NCI-H1105 (cell line): ENCODE results near the gene CENPF.
"Not testable (repeated sequence)": the region's sequence is repeated elsewhere in the genome, so short reads cannot be mapped to it uniquely, and the experiment has no call there.

ENCODE experiments used
- DNase-seq: peaks from one replicate; lab custom pipeline; 2025; lab: John Stamatoyannopoulos, UW

Gene CENPF

DNA sequence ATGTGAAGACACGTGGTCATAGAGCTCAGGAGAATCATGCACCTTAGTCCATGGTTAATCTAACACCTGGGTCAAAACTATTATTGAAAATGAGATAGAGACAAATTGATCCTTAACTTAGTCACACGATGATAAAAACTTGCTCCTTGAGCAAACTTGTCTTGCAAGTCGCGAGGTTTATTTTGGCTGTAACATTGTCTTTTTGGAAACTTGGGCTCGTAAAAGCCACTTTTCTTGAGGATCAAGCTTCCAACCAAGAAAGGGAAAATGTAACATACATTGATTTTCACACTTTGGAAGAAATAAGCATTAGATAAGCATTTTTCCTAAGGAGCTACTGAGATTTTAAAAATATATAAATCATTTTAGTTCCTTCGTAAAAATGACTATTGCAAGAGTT lies 19.9 kb upstream of the CENPF start:
- DNase-seq: no peak

DNA sequence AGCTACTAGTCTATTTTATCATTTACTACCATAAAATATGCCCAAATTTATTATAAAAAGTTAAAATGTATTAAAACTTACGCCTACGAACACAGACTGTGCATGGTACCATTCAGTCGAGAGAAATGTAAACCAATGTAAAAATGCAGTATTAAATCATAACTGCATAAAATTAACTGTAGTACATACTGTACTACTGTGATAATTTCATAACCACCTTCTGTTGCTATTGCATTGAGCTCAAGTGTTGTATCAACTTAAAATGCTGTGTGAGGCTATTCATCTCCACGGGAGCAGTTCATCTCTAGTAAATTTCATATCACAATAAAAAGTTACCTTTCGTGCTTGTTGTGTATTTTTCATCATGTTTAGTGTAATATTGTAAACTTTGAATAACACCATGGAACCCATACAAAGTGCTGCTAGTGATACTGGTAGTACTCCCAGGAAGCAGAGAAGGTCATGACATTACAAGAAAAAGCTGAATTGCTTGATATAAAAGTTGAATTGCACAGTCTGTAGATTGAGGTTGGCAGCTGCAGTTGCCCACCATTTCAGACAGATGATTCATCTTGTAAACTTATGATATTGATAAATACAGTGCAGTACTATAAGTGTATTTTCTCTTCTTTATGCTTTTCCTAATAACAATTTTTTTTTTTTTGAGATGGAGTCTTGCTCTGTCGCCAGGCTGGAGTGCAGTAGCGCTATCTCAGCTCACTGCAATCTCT lies 19.0 kb upstream of the CENPF start:
- no peak for DNase-seq

GRCh38 chr1:214584805-214585766 lies 17.9 kb upstream of the CENPF start:
- no peak for DNase-seq

- no peak for DNase-seq
These were observed 16.4 kb upstream of the CENPF start for GRCh38 chr1:214586621-214587020.

GRCh38 chr1:214587165-214587564 lies 15.8 kb upstream of the CENPF start:
- DNase-seq: no peak

DNA sequence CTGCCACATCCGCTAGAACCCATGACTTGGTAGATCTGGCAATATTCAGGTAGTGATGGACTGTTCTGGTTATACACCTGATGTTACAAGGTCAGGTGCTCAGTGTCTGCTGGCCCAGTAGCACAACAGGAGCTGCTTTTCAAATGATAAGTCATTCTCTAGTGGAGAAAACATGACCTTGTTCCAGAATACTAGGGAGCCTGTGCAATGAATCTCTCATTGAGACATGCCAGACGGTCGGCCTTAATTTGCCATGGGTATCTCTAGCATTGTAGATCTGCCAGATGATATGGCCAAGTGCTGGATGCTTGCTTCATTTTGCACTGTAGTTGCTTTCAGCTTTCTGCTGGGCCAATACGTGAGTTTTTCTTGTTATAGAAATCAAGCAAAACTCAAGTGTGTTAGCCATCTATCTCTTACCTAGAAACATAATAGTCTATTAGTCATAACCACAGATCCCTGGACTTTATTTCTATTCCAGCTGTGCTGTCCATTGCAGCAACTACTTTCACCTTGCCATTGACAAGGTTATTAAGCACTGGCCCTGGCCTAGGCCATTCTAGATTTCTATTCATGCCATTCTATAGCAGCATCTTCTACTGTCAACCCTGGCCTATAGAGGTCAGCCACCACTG lies 13.9 kb upstream of the CENPF start:
- no peak for DNase-seq

- no peak for DNase-seq
These were observed 12.3 kb upstream of the CENPF start for GRCh38 chr1:214590696-214591095.

GRCh38 chr1:214591918-214592317 lies 11.1 kb upstream of the CENPF start:
- DNase-seq: not testable (repeated sequence)

- no peak for DNase-seq
These were observed 9.8 kb upstream of the CENPF start for GRCh38 chr1:214593158-214593557.

DNA sequence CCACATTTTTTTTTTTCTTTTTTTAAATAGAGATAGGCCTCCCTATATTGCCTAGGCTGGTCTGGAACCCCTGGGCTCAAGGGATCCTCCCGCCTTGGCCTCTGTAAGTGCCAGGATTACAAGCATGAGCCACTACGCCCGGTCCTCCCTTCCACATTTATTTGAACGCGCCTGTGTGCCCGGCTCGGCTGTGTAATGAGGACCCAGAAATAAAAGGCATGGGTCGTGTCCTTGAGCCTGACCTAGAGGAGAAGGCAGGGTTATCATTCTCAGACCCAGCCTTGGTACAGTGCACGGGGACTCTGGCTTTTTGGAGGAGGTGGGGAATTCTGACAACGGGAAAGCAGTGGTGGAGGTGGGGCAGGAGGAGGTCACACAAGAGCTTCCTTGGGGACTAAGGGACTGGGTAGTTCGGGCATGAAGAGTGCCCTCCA lies 841 bp downstream of the CENPF start:
- no peak for DNase-seq

DNA sequence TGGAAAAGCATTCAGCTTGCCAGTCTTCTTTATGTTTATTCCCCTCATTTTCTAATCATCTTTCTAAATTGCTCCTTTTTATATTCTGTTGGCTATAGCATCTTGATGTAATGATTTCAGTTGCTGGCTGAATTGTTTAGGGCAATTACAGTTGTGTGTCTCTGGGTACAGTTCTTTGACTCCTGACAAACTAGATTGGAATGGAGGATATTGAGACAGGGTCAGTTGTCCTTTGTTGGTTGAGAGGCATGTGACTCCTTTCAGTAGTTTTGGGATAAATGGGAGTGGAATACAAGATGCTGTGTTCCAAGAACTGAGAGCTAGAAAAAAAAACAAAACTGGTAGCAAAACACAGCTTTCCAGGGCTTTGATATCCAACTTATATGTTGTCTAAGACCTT lies 1.5 kb downstream of the CENPF start:
- DNase-seq: no peak

GRCh38 chr1:214605484-214605883 lies 2.5 kb downstream of the CENPF start:
- DNase-seq: not testable (repeated sequence)

GRCh38 chr1:214605933-214606925 lies 3.2 kb downstream of the CENPF start:
- DNase-seq: not testable (repeated sequence)

DNA sequence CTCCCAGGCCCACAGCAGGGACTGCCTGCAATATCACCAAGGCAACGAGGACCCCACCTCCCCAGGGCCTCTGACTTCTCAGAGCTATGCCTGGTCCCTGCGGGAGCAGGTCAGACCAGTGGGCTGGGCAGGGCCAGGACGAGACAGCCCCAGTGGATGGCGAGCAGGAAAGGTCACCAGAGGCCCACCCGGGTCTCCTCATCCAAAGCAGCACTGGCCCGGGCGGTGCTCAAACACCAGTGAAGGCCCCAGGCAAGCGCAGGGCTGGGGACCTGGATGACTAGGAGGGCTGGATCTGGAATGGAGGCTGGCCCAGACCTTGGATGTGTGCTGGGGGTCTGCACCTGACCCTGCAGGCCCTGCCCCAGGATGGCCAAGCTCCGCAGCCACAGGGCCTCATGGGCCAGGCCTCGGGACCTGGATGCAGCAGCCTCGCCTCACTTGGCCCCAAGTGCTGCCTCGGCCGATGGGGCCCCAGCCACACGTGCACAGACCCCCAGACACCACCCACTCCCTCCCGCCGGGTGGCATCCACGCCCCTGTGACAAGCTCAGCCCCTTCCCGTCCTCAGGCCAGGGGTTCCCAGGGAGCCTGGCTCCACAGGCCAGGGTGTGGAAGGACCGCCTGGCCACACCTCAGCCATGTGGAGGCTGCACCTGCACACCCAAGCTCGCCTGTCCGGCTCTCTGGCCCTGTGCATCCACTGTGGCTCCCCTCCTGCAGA lies 4.7 kb downstream of the CENPF start:
- DNase-seq: not testable (repeated sequence)

GRCh38 chr1:214608216-214608783 lies 5.3 kb downstream of the CENPF start:
- not testable (repeated sequence) for DNase-seq

DNA sequence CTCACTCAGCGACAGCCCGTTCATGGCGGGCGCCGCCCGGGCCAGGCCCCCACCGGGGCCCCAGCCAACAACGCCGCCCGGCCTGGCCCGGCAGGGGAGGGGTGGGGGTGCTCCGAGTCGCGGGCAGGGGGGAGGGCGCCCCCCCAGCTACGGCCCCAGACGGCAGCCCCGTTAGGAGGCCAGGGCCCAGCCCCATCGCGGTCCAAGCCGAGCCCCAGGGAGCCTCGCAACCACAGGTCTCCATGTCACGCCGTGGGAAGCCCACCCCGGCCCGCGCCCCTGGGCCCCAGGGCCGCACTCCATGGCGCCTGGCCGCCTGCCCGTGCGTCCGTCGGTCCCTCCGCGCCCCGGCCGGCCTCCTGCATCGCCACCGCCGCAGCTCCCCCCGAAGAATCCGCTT lies 5.8 kb downstream of the CENPF start:
- DNase-seq: not testable (repeated sequence)

DNA sequence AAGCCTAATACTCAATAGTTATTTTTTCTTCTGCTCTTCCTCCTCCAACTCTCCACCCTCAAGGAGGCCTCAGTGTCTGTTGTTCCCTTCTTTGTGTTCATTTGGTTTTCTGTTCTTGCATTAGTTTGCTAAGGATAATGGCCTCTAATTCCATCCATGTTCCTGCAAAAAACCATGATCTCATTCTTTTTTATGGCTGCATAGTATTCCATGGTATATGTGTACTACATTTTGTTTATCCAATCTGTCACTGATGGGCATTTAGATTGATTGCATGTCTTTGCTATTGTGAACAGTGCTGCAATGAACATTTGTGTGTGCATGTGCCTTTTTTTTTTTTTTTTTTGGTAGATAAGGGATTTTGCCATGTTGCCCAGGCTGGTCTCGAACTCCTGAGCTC lies 6.7 kb downstream of the CENPF start:
- DNase-seq: no peak

DNA sequence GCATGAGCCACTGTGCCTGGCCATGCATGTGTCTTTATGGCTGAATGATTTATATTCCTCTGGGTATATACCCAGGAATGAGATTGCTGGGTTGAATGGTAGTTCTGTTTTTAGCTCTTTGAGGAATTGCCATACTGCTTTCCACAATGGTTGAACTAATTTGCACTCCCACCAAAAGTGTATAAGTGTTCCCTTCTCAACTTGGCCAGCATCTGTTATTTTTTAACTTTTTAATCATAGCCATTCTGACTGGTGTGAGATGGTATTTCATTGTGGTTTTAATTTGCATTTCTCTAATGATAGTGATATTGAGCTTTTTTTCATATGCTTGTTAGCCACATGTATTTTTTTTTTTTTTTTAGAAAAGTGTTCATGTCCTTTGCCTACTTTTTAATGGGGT lies 7.1 kb downstream of the CENPF start:
- DNase-seq: not testable (repeated sequence)

DNA sequence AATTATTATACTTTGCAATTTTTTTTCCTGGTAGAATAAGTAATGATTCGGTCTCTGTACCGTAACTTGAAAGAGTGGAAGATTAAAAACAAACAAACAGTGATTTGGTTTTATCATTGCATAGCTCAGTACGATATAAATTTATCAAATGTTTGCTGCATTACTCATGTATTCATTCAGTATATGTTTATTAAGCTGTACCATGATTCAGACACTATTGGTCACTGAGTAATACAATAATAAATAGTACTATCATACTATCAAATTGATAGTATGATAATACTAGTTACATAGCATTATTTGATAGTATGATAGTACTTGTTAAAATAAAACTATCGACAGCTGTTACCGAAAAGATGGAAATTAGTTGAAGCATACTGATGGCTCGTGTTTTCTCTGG lies 12.1 kb downstream of the CENPF start:
- DNase-seq: no peak

DNA sequence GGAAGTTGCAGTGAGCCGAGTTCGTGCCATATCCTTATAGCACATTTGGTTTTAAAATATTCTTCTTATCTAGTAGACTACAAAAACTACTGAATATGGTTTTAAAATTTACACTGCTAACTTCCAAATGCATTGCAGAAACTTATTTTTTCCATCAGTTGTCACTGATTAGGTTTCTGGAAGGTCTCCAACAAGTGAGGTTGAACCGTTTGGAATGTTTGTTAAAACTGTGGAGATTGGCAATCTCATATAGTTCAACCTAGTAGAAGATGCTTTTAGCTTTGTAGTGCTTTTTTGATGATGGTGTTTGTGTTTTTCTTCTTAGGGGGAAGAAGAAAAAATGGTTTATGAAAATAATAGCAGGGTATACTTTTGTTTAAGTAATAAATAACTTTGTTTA lies 12.9 kb downstream of the CENPF start:
- no peak for DNase-seq
